Measurements from ENCODE around the gene PSPC1. TPM values are rescaled to one million over a fixed set of nuclear protein-coding genes. Genes with fewer than 3 reads are reported as not detected.
"Not testable (repeated sequence)": the region's sequence is repeated elsewhere in the genome, so short reads cannot be mapped to it uniquely, and the experiment has no call there.

Gene PSPC1
- polyA plus RNA-seq (2011; rRNA removed) (27.9 and 28.8 TPM in 2 replicates), polyA minus RNA-seq (2011; rRNA and poly(A)+ RNA removed) (23.0 and 33.6 TPM in 2 replicates)

GRCh38 chr13:19782727-19783682, at the start of gene PSPC1:
Gene PSPC1 (minus strand): TSS chr13:19782945. CDS start chr13:19782757, 188 bp downstream.
- CTCF ChIA-PET: interaction anchor here (0.9 to 1.0 kb wide), 2 partner anchors 12 to 80 kb away, joined by 3 read pairs; partner anchors contain the start of gene ZMYM5
- peak; percentile 76 for DNase-seq (ENCODE audit: low read depth)
- H3K36me3 ChIP-seq (ENCODE audit: control insufficient read depth, insufficient read depth, low read length); H3K27me3 ChIP-seq (ENCODE audit: control insufficient read depth, insufficient read depth, low read length); POLR2A ChIA-PET: not testable (repeated sequence)
- H3K4me3 ChIP-seq (ENCODE audit: low read depth, low read length): peak within 1 kb of the TSS; percentile 68

- no peak for DNase-seq (ENCODE audit: low read depth)
- ChIA-PET POLR2A (interaction anchor here (0.6 kb wide), 1 partner anchor 116 kb away, joined by 6 read pairs; no protein-coding TSS in a partner anchor), CTCF (no interaction called here)
- no peaks in the 10 kb centered on the region for H3K27me3 ChIP-seq (ENCODE audit: control insufficient read depth, insufficient read depth, low read length)
- TF ChIP-seq CTCF (IDR thresholded peaks at IDR 0.05; ENCODE audit: insufficient read depth, low read depth, low read length): no peak
- no peak overlapping the region for H3K4me3 ChIP-seq (ENCODE audit: low read depth, low read length)
- peaks cover 4% of the 10 kb centered on the region for H3K36me3 ChIP-seq (ENCODE audit: control insufficient read depth, insufficient read depth, low read length)
These were observed 39.9 kb upstream of the PSPC1 start for GRCh38 chr13:19822673-19823072.

GRCh38 chr13:19818223-19818842, 35.6 kb upstream of the PSPC1 start:
- Histone ChIP-seq H3K4me3 (ENCODE audit: low read depth, low read length) (no peak overlapping the region), H3K27me3 (ENCODE audit: control insufficient read depth, insufficient read depth, low read length) (no peaks in the 10 kb centered on the region), H3K36me3 (ENCODE audit: control insufficient read depth, insufficient read depth, low read length) (peaks cover 5% of the 10 kb centered on the region)
- TF ChIP-seq CTCF (IDR thresholded peaks at IDR 0.05; ENCODE audit: insufficient read depth, low read depth, low read length): peak; percentile 43; the same call in 1 of the 2 replicates
- DNase-seq (ENCODE audit: low read depth): no peak
- POLR2A ChIA-PET: no interaction called here
- CTCF ChIA-PET: no interaction called here

GRCh38 chr13:19817510-19818158, 34.9 kb upstream of the PSPC1 start:
- Histone ChIP-seq H3K4me3 (ENCODE audit: low read depth, low read length) (no peak overlapping the region), H3K27me3 (ENCODE audit: control insufficient read depth, insufficient read depth, low read length) (no peaks in the 10 kb centered on the region), H3K36me3 (ENCODE audit: control insufficient read depth, insufficient read depth, low read length) (peaks cover 5% of the 10 kb centered on the region)
- POLR2A ChIA-PET: no interaction called here
- TF ChIP-seq CTCF (IDR thresholded peaks at IDR 0.05; ENCODE audit: insufficient read depth, low read depth, low read length): no peak
- CTCF ChIA-PET: interaction anchor here (0.7 to 1.1 kb wide), 2 partner anchors 9 to 12 kb away, joined by 3 read pairs; no protein-coding TSS in a partner anchor
- DNase-seq (ENCODE audit: low read depth): no peak

- DNase-seq (ENCODE audit: low read depth): no peak
- no peak overlapping the region for H3K4me3 ChIP-seq (ENCODE audit: low read depth, low read length)
- no peak for TF ChIP-seq CTCF (IDR thresholded peaks at IDR 0.05; ENCODE audit: insufficient read depth, low read depth, low read length)
- CTCF ChIA-PET: interaction anchor here (0.7 to 1.1 kb wide), 2 partner anchors 8 to 12 kb away, joined by 3 read pairs; no protein-coding TSS in a partner anchor
- POLR2A ChIA-PET: no interaction called here
- H3K27me3 ChIP-seq (ENCODE audit: control insufficient read depth, insufficient read depth, low read length): no peaks in the 10 kb centered on the region
- peaks cover 5% of the 10 kb centered on the region for H3K36me3 ChIP-seq (ENCODE audit: control insufficient read depth, insufficient read depth, low read length)
These were observed 34.4 kb upstream of the PSPC1 start for GRCh38 chr13:19817106-19817505.

GRCh38 chr13:19815842-19816241, 33.1 kb upstream of the PSPC1 start:
- DNase-seq (ENCODE audit: low read depth); H3K27me3 ChIP-seq (ENCODE audit: control insufficient read depth, insufficient read depth, low read length); H3K36me3 ChIP-seq (ENCODE audit: control insufficient read depth, insufficient read depth, low read length); POLR2A ChIA-PET; H3K4me3 ChIP-seq (ENCODE audit: low read depth, low read length); CTCF ChIA-PET: not testable (repeated sequence)

Data from BJ (cell line).